Measurements from ENCODE around the gene KRT23.
"Not testable (repeated sequence)": the region's sequence is repeated elsewhere in the genome, so short reads cannot be mapped to it uniquely, and the experiment has no call there.

Gene KRT23

DNA sequence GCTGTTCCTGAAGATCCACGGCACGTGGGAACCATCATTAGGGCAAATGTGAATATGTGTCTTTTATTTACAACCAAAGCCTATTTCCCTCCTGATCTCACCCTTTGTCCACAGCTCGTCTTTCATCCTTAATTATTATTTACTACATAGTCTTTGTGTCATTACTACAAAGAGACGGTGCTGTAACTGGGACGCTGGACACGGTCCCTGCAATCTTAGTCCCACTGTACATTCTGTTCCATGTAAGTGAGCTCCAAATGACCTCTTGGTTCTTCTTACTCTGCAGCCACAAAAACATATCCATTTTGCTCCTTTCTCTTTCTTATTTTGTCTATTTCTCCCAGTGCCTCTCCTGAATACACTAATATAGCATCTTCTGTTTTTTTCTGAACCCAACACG is 12.7 kb upstream of the KRT23 start:
- DNase-seq (ENCODE audit: low spot score): no peak

- no peak for DNase-seq (ENCODE audit: low spot score)
These were observed 12.0 kb upstream of the KRT23 start for GRCh38 chr17:40949418-40949817.

- DNase-seq (ENCODE audit: low spot score): no peak
These were observed 10.5 kb upstream of the KRT23 start for GRCh38 chr17:40947929-40948328.

DNA sequence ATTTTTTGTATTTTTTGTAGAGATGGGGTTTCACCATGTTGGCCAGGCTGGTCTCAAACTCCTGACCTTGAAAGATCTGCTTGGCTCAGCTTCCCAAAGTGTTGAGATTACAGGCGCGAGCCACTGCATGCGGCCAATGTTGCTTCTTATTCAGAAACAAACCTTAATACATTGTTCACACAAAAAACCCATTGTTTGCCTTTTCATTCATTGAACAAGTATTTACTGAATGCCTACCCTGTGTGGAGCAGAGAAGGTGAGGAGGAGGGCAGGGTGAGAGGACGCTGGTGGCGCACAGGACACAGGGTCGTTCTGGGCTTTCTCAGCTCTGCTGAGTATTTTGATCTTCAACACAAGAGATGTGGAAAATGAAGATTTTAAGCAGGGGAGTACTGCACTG is 8.0 kb upstream of the KRT23 start:
- no peak for DNase-seq (ENCODE audit: low spot score)

- no peak for DNase-seq (ENCODE audit: low spot score)
These were observed 7.1 kb upstream of the KRT23 start for GRCh38 chr17:40944531-40944930.

DNA sequence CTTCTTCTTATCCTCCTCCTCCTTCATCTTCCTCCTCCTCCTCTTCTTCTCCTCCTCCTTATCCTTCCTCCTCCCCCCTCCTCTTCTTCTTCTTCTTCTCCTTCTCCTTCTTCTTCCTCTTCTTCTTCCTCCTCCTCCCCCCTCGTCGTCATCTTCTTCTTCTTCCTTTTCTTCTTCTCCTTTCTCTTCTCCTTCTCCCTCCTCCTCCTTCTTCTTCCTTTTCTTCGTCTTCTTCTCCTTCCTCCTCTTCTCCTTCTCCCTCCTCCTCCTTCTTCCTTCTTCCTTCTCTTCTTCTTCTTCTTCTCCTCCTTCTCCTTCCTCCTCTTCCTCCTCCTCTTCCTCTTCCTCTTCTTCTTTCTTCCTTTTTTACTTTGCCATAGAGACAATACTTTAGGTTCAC is 5.1 kb upstream of the KRT23 start:
- DNase-seq (ENCODE audit: low spot score): no peak

GRCh38 chr17:40940266-40940665 is 2.8 kb upstream of the KRT23 start:
- DNase-seq (ENCODE audit: low spot score): no peak

DNA sequence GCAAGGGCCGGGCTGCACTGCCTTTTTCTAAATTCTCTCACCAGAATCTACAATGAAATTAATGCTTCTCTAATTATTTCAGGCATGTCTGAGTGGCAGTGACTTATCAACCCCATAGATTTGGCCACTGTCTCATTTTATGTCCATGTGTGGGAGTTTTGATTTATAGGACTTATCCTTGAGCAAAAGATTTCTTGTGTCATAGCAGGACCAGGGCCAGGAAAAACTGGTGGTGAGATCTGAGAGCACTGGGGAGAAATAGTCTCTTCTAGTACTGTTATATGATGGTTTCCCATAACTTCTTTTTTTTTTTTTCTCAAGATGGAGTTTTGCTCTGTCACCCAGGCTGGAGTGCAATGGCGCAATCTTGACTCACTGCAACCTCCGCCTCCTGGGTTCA is 1.5 kb upstream of the KRT23 start:
- no peak for DNase-seq (ENCODE audit: low spot score)

GRCh38 chr17:40936976-40937375 is 470 bp downstream of the KRT23 start:
- no peak for DNase-seq (ENCODE audit: low spot score)

GRCh38 chr17:40936437-40936971 is 942 bp downstream of the KRT23 start:
- DNase-seq (ENCODE audit: low spot score): no peak

GRCh38 chr17:40935624-40936023 is 1.8 kb downstream of the KRT23 start:
- DNase-seq (ENCODE audit: low spot score): no peak

DNA sequence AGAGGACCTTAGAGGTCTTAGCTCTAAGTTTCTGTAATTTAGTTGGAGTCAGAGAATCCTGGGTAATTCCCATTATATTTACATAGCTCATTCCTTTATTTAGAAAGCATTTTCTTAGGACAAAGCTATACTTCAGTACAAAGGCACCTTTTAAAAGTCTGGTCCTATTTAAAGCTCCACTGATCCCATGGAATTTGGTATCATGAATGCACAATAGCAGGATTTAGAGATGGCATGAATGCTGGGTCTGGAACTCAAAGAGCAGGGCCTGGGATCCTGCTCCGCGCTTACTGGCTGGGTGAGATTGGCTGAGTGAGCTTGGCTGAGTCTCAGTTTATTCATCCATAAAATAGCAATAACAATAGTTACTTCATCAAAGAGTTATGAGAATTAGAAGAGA is 4.8 kb downstream of the KRT23 start:
- DNase-seq (ENCODE audit: low spot score): no peak

- DNase-seq (ENCODE audit: low spot score): no peak
These were observed 6.1 kb downstream of the KRT23 start for GRCh38 chr17:40931311-40931710.

DNA sequence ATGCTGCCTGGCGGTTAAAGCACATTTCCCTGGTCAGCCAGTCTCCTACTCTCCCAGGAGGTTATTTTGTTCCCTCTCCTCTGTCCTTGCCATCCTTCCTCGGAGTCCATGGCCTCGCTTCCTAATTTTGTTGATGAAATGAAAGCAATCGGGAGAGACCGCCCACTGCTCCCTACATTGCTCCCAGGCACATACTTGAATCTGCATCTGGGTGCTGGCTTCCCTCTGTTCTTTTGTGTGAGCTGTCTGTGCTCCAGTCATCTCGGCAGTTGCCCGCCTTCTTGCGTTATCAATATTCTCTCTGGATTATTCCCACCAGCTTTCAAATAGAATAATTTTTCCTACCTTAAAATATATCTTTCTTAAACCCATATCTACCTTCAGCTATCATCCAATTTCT is 11.1 kb downstream of the KRT23 start:
- DNase-seq (ENCODE audit: low spot score): no peak

DNA sequence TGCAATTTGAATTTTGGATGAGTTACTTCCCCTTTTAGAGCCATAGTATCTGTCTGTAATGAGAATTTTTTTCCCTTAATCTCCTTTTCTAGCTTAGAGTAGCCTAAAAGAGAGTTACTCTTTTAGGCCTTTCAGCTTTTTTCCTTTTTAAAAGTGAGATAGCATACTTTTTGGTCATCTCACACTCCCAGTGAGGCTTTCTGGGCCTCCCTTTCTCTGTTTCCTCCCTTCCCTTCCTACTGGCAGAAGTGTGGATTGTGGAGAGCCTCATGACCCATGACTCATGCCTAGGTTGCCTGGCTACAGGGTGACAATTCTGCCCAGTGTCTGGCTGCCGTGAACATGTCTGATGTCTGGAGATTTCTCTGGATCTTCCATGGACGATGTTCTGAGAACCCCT is 15.2 kb downstream of the KRT23 start:
- DNase-seq (ENCODE audit: low spot score): no peak

- no peak for DNase-seq (ENCODE audit: low spot score)
These were observed 16.4 kb downstream of the KRT23 start for GRCh38 chr17:40921026-40921425.

GRCh38 chr17:40917116-40917515 is 20.3 kb downstream of the KRT23 start:
- DNase-seq (ENCODE audit: low spot score): not testable (repeated sequence)

DNA sequence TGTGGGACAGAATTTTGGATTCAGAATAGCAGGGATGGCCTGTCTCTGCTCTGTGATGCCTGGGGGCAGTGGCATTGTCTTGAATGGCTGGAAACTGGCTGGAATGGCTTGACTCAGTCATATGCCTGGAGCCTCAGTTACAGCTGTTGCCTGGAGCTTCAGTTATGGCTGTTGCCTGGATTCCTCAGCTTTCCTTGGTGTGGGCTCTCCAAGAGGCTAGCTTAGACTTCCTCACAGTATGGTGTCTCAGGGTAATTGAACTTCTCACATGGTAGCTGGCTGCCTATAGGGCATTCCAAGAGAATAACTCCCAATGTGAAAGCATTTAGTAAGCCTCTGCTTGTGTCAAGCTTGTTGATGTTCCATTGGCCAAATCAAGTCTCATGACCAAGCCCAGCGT is 21.1 kb downstream of the KRT23 start:
- no peak for DNase-seq (ENCODE audit: low spot score)

- DNase-seq (ENCODE audit: low spot score): no peak
These were observed 21.7 kb downstream of the KRT23 start for GRCh38 chr17:40915721-40916256.

DNA sequence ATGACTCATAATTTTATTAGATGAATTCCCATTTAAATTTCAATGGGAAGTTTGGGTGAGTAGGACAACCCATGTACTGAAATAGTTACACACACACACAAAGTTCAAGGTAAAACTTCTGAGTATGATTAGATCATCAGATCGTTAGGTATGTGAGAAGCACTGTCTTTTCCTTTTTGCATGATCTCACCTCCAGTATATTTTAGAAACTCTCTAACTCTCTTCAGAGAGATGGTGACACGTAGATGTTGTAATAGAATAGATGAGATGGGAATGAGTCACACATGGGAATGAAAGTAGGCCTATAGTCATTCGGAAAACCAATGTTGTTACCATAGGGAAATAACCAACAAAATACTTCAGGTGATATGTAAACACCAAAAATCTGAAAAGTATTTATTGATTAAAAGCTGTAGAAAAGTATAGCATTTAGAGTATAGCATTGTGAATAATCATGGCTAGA is 22.2 kb downstream of the KRT23 start:
- DNase-seq (ENCODE audit: low spot score): no peak

GRCh38 chr17:40914075-40914855 is 23.2 kb downstream of the KRT23 start:
- DNase-seq (ENCODE audit: low spot score): no peak

- DNase-seq (ENCODE audit: low spot score): no peak
These were observed 24.8 kb downstream of the KRT23 start for GRCh38 chr17:40912486-40913210.

DNA sequence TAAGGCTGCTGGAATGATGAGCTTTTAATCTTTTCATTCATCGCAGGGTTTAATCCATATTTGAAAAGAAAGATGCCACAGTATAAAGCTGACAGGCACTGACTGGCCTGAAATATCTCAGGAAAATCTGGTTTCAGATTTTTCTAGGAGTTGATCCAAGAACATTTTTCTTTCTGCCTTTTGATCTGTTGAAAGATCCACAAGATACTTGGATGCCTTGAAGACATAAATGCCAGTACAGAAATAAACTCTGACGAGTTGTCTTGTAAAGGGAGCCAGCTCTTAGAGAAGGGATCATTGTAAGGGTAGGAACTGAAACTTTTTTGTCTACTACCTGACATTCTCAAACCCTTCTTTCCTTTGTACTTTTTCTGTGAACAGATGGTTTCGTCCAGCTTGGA is 27.0 kb downstream of the KRT23 start:
- no peak for DNase-seq (ENCODE audit: low spot score)

All from SK-N-DZ (cell line).